HL-60 (cell line): Measurements from ENCODE around the gene REEP2.

Source experiments
- DNase-seq, 2 experiments: peaks; one replicate each; pipeline ENCODE4 v3.0.0-alpha.2; 2010 to 2020; ENCODE audit warnings: low read depth in 1 of 2, low spot score in 1 of 2
- H3K27ac ChIP-seq: fragments of 250-450 bp; sonication (Bioruptor Pico); replicated peaks from 2 replicates; pipeline ENCODE4 v1.5.1; 2020; ENCODE audit warnings: mild to moderate bottlenecking, moderate library complexity
- H3K27me3 ChIP-seq: fragments of 250-450 bp; sonication (Bioruptor Pico); 2 replicates; pipeline ENCODE4 v1.5.1; 2021; ENCODE audit warnings: mild to moderate bottlenecking, moderate library complexity; ENCODE audit not compliant: insufficient read depth, poor library complexity, severe bottlenecking
- H3K4me3 ChIP-seq: replicated peaks from 2 replicates; pipeline ENCODE4 v1.5.1; 2011; ENCODE audit warnings: mild to moderate bottlenecking, control low read depth, low read length; ENCODE audit not compliant: insufficient read depth
- GABPA ChIP-seq: IDR thresholded peaks from 2 replicates; pipeline ENCODE4 v1.6.1; 2012; ENCODE audit warnings: low read depth
- POLR2AphosphoS5 ChIP-seq: IDR thresholded peaks from 2 replicates; pipeline ENCODE4 v1.6.1; 2012; ENCODE audit warnings: low read depth
- SPI1 ChIP-seq: IDR thresholded peaks from 2 replicates; pipeline ENCODE4 v1.6.1; 2012; ENCODE audit warnings: low read depth, mild to moderate bottlenecking, borderline replicate concordance
- TF ChIP-seq, protein P1 (sequence below): IDR thresholded peaks from one replicate; pipeline ENCODE4 v1.5.1; 2011; ENCODE audit warnings: low read length, control low read depth, inconsistent platforms; ENCODE audit not compliant: insufficient read depth
- TF ChIP-seq, protein P2 (sequence below): IDR thresholded peaks from 2 replicates; pipeline ENCODE4 v1.6.1; 2012; ENCODE audit warnings: low read depth; ENCODE audit not compliant: insufficient replicate concordance

The REEP2 gene

DNA sequence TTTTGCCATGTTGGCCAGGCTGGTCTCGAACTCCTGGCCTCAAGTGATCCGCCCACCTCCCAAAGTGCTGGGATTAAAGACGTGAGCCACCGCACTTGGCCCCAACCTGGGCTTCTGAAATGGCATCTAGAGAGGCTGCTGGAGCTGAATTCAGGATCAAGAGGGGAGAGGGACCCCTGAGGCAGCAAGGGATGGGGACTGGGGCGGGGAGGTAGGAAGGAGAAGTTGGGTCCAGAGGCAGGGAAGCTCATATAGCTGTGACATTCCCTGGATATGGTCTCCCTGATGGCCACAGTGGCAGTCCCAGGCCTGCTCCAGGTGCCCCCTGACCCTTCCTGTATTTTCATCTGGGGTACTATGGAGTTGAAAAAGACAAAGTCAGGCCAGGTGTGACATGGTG lies 12.1 kb downstream of the REEP2 start:
- Histone ChIP-seq H3K27ac (no peak overlapping the region), H3K4me3 (no peak overlapping the region), H3K27me3 (no peaks in the 10 kb centered on the region)
- no peak for TF ChIP-seq SPI1
- no peak for TF ChIP-seq GABPA
- TF ChIP-seq, protein P1, sequence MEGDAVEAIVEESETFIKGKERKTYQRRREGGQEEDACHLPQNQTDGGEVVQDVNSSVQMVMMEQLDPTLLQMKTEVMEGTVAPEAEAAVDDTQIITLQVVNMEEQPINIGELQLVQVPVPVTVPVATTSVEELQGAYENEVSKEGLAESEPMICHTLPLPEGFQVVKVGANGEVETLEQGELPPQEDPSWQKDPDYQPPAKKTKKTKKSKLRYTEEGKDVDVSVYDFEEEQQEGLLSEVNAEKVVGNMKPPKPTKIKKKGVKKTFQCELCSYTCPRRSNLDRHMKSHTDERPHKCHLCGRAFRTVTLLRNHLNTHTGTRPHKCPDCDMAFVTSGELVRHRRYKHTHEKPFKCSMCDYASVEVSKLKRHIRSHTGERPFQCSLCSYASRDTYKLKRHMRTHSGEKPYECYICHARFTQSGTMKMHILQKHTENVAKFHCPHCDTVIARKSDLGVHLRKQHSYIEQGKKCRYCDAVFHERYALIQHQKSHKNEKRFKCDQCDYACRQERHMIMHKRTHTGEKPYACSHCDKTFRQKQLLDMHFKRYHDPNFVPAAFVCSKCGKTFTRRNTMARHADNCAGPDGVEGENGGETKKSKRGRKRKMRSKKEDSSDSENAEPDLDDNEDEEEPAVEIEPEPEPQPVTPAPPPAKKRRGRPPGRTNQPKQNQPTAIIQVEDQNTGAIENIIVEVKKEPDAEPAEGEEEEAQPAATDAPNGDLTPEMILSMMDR: no peak
- TF ChIP-seq, protein P2, sequence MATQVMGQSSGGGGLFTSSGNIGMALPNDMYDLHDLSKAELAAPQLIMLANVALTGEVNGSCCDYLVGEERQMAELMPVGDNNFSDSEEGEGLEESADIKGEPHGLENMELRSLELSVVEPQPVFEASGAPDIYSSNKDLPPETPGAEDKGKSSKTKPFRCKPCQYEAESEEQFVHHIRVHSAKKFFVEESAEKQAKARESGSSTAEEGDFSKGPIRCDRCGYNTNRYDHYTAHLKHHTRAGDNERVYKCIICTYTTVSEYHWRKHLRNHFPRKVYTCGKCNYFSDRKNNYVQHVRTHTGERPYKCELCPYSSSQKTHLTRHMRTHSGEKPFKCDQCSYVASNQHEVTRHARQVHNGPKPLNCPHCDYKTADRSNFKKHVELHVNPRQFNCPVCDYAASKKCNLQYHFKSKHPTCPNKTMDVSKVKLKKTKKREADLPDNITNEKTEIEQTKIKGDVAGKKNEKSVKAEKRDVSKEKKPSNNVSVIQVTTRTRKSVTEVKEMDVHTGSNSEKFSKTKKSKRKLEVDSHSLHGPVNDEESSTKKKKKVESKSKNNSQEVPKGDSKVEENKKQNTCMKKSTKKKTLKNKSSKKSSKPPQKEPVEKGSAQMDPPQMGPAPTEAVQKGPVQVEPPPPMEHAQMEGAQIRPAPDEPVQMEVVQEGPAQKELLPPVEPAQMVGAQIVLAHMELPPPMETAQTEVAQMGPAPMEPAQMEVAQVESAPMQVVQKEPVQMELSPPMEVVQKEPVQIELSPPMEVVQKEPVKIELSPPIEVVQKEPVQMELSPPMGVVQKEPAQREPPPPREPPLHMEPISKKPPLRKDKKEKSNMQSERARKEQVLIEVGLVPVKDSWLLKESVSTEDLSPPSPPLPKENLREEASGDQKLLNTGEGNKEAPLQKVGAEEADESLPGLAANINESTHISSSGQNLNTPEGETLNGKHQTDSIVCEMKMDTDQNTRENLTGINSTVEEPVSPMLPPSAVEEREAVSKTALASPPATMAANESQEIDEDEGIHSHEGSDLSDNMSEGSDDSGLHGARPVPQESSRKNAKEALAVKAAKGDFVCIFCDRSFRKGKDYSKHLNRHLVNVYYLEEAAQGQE: no peak
- no peak for TF ChIP-seq POLR2AphosphoS5
- no peak for DNase-seq

DNA sequence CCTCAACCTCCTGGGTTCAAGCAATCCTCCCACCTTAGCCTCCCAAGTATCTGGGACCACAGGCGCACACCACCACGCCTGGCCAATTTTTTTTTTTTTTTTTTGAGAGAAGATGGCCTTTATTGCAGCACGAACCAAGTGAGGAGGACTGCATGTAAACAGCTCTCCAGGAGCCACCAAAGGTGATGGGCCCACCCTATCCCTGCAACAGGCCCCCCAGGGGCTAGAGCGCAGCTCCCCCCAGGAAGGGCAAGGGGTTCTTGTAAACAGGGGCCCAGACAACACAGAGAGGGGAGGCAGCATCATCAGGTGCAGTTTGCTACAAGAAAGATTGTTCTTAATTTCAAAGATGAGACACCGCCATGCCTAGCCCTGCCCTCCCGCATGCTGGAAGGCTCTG lies 13.9 kb downstream of the REEP2 start:
- DNase-seq: no peak
- Histone ChIP-seq H3K27ac (no peak overlapping the region), H3K27me3 (no peaks in the 10 kb centered on the region), H3K4me3 (no peak overlapping the region)
- TF ChIP-seq, protein P2: no peak
- TF ChIP-seq GABPA: no peak
- TF ChIP-seq, protein P1: no peak
- no peak for TF ChIP-seq SPI1
- TF ChIP-seq POLR2AphosphoS5: no peak

DNA sequence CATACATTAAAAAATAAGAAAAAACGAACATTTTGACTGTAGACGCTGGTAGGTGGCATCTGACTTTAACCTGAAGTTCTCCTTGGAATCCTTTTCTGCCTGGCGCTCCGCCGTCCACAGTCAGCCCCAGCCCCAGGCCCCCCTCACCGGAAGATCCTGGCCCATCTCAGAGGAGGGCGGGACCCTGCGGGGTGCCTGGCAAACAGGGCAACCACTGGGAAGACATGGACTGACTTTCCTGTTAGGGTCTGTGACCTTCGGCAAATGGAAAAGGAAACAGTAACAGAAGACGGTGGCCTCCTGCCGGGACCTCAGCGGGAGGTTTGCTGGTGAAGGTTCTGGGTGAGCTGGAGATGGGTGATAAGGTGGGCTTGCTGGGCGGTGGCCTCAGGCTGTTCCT lies 14.7 kb downstream of the REEP2 start:
- Histone ChIP-seq H3K27me3 (no peaks in the 10 kb centered on the region), H3K4me3 (no peak overlapping the region)

More for the DNA sequence above, 14.7 kb downstream of the REEP2 start:
- TF ChIP-seq, protein P2: no peak
- no peak for TF ChIP-seq SPI1
- TF ChIP-seq GABPA: no peak
- TF ChIP-seq, protein P1: no peak
- no peak for DNase-seq
- no peak overlapping the region for H3K27ac ChIP-seq
